Measurements from ENCODE around the gene ORAI2.
A peak's percentile ranks its signal among the peaks of the same experiment; 100 is the strongest.
"Not testable (repeated sequence)": the region's sequence is repeated elsewhere in the genome, so short reads cannot be mapped to it uniquely, and the experiment has no call there.

The ORAI2 gene

DNA sequence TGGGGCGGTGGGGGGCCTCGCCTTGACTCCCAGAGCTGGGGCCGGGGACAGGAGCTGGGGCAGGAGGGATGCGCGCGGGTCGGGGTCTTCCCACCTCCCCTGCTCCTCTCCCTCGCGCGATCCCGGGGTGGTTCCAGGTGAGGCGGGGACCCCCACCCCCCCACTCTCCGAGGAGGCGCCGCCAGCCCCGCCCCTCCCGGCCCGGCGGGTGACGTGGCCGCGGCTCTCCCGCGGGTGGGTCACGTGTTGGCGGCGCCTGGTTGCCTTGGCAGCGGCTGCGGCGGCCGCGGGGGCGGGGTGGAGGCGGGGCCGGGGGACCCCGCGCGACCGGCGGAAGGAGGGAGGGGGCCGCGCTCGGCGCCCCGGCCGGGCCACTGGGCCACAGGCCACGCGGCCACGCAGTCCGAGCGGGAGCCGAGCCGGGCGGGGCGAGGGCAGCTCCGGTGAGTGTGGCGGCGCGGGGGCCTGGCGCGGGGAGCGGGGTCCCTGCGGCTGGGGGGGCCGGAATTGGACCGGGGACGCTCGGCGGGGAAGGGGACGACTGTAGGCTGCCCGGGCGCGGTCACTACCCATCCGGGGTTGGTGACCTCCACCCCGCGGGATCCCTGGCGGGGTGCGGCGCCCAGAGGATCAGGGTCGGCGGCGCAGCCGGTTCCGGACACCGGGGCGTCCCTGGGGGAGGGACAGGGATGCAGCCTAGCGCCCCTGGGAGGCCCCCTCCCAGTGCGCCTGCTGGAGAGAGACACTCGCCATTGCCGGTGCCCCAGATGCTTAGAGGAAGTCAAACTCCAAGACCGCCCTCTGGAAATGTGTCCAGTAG, at the start of gene ORAI2:
TSS of gene ORAI2 (plus strand) at position 357 of the 820 bp plus-strand sequence. CDS start 5,382 bp downstream, outside the sequence.
- DNase-seq, result peak; percentile 90

DNA sequence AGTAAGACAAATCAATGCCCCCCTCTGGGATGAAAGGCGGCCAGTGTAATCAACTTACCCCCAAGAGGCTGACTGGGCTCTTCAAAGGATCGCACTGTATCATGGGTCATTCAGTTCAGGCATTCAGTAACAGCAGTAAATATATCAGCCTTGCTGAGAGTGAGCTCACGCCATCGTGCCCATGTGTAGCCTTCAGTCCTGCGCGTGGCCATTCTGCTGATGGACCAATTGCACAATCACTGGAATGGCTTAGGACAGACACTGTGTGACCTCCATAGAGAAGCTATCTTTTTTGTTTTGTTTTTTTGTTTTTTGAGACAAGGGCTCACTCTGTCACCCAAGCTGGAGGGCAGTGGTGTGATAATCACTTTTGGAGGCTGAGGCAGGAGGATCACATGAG, 46.3 kb upstream of the ORAI2 start:
- no peak for DNase-seq

DNA sequence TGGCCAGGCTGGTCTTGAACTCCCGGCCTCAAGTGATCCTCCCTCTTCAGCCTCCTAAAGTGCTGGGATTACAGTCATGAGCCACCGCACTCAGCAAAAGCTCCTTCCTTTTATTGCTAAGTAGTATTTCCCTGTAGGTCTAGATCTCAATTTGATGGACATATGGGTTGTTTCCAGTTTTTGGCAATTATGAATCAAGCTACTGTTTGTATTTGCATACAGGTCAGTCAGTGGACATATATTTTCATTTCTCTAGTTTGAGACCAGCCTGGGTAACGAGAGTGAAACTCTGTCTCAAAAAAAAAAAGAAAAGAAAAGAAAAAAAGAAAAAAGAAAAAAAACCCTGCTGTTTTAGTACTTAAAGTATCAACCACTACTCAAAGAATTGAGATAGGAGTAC, 43.6 kb upstream of the ORAI2 start:
- no peak for DNase-seq

GRCh38 chr7:102390697-102391484, 42.5 kb upstream of the ORAI2 start:
- peak; percentile 83 for DNase-seq

- DNase-seq, result no peak
These were observed 41.0 kb upstream of the ORAI2 start for GRCh38 chr7:102392330-102392729.

DNA sequence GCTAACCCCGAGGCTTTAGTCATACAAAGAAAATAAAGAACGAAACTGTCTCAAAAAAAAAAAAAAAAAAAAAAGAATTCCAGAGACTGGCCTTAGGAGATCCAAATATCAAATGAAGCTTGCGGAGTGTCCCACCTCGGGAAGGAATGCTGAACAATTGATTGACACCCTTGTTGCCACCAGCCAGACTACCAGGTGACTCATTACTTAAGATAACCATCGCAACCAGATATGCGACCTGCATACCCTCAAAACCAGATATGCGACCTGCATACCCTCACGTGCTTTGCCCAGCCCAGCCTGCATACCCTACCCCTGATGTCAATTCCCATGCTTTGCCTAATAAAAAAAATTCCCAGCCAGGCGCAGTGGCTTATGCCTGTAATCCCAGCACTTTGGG, 39.9 kb upstream of the ORAI2 start:
- no peak for DNase-seq

DNA sequence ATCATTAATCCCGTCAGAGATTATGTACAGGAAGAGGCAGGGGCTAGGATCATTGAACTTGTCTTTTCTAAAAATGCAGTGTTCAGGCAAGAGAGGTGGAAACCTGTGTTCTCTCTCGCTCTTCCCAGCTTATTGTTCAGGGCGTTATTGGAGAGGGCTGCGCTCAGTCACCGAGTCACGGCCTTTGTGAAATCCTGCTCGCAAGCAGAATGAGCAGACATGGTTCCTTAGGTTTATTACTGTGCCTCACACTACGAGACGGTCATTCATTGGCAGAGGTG, 37.8 kb upstream of the ORAI2 start:
- DNase-seq, result no peak

DNA sequence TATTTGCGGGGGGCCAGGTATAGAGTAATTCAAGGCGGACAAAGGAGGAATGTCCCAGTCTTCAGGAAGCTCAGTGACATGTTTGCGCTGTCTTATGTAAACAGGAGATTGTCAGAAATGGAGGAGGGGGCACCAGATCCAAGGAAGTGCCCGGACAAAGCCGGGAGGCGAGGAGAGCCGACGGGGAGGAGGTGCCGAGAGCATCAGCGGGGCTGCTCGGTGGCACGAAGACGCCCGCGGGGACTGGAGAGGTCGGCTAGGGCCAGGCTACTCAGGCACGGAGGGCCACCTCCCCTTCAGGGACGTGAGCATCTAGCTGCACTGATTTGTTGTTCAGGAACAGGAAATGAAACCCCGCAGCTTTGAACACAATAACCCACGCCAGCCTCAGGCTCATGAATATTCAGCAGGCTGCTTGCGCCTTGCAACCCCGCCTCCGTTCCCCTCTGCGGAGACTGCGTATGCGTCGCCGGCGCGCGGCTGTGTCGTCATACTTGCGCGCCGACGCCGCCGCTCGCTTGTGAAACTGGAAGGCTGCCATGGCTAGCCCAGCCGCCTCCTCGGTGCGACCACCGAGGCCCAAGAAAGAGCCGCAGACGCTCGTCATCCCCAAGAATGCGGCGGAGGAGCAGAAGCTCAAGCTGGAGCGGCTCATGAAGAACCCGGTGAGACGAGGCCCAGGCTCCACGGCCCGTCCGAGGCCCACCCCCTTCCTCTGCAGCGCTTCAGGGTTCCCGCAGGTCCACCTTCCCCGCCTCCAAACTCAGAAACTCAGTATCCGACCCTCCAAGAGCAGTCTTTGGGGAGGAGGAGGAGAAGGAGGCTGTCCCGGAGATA, 37.3 kb upstream of the ORAI2 start, which contains the start of gene PRKRIP1:
TSS of gene PRKRIP1 (plus strand) at position 491 of the 837 bp plus-strand sequence. CDS start at position 540, 49 bp downstream.
- DNase-seq, result peak; percentile 91

DNA sequence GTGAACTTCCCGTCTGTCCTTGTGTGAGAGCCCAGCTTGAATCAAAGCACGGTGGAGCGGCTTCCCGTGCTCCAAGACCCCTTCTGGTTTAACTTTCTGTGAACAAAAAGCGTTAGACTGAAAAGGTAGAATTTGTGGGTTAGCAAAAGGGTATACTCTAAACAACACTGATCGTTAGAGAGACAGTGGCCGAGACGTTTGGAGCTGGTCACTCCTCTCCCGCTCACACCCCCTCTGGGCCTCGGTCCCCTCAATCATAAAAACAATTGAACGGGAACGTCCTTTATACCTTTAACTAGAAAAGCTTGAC, 36.7 kb upstream of the ORAI2 start:
- DNase-seq, result no peak

- no peak for DNase-seq
These were observed 34.8 kb upstream of the ORAI2 start for GRCh38 chr7:102398543-102398942.

- no peak for DNase-seq
These were observed 33.0 kb upstream of the ORAI2 start for GRCh38 chr7:102400360-102400759.

DNA sequence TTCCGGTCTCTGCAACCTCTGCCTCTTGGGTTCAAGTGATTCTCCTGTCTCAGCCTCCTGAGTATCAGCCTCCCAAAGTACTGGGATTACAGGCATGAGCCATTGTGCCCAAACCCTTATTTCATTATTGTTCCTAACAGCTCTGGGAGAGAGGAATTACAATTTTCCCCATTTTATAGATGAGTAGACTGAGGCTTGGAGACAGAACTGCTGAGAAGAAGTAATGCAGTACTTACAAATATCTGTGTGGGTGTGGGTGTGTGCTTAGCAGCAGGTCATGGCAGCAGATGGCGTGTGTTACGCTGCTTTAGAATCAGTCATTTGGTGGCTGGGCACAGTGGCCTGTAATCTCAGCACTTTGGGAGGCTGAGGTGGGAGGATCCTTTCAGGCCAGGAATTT, 29.8 kb upstream of the ORAI2 start:
- DNase-seq, result no peak

DNA sequence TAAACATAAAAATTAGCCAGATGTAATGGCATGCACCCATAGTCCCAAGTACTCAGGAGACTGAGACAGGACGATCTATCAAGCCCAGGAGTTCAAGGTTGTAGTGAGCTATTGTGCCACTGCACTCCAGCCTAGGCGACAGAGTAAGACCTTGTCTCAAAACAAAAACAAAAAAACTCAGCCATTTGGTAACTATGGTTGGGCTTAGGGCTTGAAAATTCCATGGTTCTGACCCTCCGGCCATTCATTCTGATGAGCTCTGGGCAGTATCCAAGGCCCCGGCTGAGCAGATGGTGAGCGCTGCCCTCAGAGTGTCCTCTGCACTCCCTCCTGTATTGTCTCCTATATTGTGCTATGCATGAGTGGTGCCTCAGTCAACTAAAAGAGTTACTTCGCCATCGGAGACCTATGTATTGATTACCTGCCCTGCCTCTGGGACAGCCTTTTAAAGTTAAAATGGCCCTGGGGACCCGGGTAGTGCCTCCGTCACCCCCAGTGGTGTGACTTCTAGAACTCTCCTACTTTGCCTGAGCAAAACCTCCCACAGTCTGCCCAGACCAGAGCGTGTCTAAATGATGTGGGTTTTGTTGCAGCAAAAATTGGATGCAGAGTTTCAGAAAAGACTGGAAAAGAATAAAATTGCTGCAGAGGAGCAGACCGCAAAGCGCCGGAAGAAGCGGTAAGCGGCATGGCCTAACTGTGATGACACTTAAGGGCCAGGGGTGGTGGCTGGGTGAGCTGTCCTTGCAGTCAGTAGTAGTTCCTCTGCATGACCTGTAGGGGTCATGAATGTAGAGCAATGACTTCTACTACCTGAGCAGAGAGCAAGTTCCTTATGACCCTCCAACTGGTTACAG, 29.1 kb upstream of the ORAI2 start:
- no peak for DNase-seq

DNA sequence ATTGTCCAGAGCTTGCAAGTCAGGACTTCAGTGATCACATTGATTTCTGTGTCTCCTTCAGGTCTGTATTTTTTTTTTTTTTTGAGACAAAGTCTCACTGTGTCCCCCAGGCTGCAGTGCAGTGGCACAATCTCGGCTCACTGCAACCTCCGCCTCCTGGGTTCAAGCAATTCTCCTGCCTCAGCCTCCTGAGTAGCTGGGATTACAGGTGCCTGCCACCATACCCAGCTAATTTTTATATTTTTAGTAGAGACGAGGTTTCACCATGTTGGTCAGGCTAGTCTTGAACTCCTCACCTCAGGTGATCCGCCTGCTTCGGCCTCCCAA, 28.6 kb upstream of the ORAI2 start:
- not testable (repeated sequence) for DNase-seq

DNA sequence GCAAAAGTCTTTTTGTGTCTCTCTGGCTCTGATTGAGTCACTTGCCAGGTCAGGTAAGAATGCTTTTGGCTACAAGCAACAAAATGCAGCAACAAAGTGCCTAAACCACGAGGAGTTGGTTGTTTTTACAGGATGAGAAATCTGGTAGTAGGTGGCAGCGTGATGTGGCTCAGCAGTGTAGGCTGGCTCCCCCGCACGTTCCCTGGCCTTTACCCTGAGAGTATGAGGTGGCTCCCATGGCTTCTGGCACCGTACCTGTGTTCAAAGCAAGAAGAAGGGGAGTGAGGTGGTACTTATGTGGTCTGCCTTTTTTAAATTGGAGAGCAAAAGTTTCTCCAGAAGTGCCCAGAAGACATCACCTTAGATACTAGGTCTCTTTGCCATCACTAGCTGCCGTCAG, 25.5 kb upstream of the ORAI2 start:
- DNase-seq, result no peak

DNA sequence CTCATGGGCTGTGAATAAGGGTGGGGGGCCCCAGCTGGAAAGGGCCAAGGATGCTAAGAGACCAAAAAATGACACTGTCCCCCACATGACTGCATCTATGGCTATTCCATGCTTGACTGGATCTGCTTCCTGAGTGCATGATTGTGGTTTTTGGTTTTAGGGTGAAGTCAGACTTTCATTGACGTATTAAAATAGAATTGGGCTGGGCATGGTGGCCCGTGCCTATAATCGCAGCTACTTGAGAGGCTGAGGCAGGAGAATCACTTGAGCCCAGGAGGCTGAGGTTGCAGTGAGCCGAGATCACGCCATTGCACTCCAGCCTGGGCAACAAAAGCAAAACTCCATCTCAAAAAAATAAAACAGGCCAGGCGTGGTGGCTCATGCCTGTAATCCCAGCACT, 24.8 kb upstream of the ORAI2 start:
- DNase-seq, result not testable (repeated sequence)

DNA sequence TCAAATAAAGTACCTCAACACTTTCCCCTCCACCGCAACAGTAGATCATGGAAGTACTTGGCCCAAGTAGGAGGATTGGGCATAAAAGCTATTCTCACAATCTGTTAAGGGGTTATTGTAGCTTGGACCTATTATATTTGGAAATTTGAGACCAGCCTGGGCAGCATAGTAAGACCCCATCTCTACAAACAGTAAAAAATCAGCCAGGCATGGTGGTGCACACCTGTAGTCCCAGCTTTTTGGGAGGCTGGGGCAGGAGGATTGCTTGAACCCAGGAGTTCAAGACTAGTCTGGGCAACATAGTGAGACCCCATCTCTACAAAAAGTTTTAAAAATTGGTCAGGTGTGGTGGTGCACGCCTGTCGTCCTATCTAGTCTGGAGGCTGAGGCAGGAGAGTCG, 24.0 kb upstream of the ORAI2 start:
- no peak for DNase-seq

GRCh38 chr7:102410123-102410522, 23.3 kb upstream of the ORAI2 start:
- DNase-seq, result no peak

DNA sequence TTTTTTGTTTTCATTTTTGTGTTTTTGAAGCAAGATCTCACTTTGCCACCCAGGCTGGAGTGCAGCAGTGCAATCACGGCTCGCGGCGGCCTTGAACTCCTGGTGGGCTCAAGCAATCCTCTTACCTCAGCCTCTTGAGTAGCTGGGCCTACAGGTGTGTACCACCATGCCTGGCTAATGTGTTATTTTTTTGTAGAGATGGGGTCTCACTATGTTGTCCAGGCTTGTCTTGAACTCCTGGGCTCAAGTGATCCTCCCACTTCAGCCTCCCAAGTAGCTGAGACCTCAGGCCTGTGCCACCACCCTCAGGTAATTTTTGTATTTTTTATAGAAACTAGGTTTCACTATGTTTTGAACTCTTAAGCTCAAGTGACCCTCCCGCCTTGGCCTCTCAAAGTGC, 22.5 kb upstream of the ORAI2 start:
- no peak for DNase-seq

DNA sequence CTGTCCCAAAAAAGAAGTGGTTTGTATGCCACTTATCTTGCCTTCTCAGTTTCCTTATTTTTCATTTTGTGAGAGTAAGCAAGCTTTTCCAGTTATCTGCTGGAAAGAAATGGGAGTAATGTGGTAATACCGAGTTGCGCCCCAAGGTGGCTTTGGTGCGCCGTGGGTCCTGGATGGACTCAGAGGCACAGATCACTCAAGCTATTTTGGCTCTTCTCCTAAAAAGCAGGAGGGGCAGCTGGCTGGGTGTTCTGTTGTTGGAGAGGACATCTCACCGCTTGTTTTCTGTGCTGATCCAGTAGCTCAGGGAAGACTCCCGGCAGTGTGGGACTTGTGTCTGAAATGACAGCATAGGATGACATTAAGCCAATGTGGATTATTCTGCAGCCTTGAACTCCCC, 20.8 kb upstream of the ORAI2 start:
- DNase-seq, result no peak

DNA sequence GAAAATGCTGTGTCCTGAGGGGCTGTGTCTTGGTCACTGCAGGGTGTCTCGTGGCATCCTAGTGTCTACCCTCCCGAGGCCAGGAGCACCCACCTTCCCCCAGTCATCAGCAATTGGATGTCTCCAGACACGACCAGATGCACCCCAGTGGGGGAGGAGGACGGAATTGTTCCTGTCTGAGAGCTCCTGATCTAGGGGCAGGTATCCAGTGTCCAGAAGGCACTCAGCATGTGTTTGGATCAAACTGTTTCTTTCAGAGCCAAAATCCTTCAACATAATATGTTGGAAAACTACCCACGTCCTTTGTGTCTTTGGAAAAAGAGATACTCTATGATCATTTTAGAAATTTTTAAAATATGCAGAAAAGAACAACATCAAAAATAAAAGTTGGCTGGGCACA, 20.3 kb upstream of the ORAI2 start:
- no peak for DNase-seq

DNA sequence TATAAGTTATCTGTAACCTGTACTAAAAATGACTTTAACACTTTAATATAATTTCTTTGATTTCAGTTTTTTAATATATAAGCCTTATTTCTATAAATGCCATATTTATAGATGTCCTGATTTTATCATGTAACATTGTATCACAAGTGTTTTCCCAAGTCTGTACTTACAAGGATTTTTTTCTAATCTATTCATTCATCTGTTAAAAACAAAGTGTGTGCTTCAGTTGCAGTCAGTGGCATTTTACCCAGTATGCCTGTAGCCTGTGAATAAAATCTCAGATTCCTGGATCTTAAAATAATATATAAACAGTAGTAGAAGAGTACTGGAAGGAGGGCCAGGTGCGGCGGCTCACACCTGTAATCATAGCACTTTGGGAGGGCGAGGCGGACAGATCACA, 19.8 kb upstream of the ORAI2 start:
- DNase-seq, result no peak

All from right hindlimb (tissue), 1 donor.